Measurements from ENCODE around the gene TSR2.

TSR2 gene

DNA sequence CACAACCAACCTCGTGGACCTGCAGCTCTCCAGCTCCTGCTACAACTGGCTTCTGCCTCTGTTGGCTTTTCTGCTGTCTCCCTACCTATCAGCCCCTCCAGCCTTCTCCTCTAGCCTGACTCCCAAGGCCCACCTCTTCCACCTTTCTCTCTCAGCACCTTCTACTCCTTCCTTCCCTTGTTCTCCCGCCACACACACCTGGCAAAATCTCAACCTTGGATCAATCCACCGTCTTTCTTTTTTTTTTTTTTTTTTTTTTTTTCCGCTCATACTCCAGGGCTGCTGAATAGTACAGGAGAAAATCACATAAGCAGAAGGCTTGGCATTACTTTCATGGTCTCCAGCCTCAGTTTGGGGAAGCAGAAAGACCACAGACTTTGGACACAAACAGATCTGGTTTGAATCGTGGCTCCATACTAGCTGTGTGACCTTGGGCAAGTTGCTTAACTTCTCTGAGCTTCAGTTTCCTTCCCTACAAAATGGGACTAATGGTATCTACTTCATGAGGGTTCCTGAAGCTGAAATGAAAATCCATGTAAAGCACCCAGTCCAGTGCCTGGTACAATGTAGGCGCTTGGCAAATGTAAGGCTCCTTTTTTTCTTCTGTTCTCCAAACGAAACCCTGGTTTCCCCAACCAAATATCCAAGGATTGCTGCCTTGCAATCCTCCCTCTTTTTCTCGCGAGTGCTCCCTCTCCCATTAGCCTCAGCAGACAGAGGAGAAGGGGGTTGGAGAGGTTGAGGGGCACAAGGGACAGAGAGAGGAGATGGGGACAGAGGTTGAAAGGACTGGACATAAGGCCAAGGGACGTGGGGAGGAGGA lies 54.2 kb downstream of the TSR2 start (continued):
- TF ChIP-seq, protein P1, sequence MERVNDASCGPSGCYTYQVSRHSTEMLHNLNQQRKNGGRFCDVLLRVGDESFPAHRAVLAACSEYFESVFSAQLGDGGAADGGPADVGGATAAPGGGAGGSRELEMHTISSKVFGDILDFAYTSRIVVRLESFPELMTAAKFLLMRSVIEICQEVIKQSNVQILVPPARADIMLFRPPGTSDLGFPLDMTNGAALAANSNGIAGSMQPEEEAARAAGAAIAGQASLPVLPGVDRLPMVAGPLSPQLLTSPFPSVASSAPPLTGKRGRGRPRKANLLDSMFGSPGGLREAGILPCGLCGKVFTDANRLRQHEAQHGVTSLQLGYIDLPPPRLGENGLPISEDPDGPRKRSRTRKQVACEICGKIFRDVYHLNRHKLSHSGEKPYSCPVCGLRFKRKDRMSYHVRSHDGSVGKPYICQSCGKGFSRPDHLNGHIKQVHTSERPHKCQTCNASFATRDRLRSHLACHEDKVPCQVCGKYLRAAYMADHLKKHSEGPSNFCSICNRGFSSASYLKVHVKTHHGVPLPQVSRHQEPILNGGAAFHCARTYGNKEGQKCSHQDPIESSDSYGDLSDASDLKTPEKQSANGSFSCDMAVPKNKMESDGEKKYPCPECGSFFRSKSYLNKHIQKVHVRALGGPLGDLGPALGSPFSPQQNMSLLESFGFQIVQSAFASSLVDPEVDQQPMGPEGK (CRISPR knock-in tag; IDR thresholded peaks at IDR 0.05; ENCODE audit: borderline replicate concordance): no peak
- TF ChIP-seq ARNTL (CRISPR knock-in tag; IDR thresholded peaks at IDR 0.05; ENCODE audit: borderline replicate concordance, low read depth) (no peak), ZNF8 (CRISPR knock-in tag; IDR thresholded peaks at IDR 0.05) (no peak), ZFP3 (CRISPR knock-in tag; IDR thresholded peaks at IDR 0.05) (no peak)
- TF ChIP-seq, protein P2, sequence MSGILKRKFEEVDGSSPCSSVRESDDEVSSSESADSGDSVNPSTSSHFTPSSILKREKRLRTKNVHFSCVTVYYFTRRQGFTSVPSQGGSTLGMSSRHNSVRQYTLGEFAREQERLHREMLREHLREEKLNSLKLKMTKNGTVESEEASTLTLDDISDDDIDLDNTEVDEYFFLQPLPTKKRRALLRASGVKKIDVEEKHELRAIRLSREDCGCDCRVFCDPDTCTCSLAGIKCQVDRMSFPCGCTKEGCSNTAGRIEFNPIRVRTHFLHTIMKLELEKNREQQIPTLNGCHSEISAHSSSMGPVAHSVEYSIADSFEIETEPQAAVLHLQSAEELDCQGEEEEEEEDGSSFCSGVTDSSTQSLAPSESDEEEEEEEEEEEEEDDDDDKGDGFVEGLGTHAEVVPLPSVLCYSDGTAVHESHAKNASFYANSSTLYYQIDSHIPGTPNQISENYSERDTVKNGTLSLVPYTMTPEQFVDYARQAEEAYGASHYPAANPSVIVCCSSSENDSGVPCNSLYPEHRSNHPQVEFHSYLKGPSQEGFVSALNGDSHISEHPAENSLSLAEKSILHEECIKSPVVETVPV (CRISPR knock-in tag; IDR thresholded peaks at IDR 0.05): no peak
